HG03342 (cell line): ENCODE data around the gene PLEKHA3.
"Not testable (repeated sequence)": the region's sequence is repeated elsewhere in the genome, so short reads cannot be mapped to it uniquely, and the experiment has no call there.

Experiments
- ATAC-seq: cut with Tn5 transposase; IDR thresholded peaks from one replicate; pipeline ENCODE4 v1.9.1; 2021; ENCODE audit warnings: mild to moderate bottlenecking, moderate library complexity; ENCODE audit not compliant: unreplicated experiment

Gene PLEKHA3

GRCh38 chr2:178522950-178523595 is 42.8 kb downstream of the PLEKHA3 start:
- ATAC-seq, result peak; percentile 95

DNA sequence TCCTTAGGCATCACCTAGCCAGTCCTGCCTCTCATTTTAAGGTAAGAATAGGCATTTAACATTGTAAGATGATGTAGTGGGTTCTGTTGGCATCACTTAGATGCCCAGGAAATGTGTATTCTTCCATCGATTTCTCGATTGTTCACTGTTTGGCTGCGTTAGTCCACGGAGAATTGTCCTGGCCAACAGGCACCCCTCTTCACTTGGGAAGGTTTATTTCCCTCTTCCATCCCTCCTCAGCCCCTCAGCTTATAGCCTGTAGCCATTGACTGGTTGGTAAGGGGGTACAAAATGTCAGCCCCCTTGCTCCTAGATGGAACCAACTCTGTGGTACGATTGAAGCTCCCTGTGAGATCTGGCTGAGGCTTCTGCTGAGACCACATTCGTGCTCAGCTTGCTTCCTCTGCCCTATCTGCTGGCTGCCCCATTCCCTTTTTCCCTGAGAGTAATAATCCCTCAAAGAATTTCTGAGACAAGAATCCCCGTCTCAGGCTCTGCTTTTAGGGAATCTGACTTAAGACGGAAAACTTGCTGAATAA is 43.4 kb downstream of the PLEKHA3 start:
- peak; percentile 2 for ATAC-seq

DNA sequence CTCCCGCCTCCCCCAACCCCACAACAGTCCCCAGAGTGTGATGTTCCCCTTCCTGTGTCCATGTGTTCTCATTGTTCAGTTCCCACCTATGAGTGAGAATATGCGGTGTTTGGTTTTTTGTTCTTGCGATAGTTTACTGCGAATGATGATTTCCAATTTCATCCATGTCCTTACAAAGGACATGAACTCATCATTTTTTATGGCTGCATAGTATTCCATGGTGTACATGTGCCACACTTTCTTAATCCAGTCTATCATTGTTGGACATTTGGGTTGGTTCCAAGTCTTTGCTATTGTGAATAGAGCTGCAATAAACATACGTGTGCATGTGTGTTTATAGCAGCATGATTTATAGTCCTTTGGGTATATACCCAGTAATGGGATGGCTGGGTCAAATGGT is 44.8 kb downstream of the PLEKHA3 start:
- not testable (repeated sequence) for ATAC-seq

DNA sequence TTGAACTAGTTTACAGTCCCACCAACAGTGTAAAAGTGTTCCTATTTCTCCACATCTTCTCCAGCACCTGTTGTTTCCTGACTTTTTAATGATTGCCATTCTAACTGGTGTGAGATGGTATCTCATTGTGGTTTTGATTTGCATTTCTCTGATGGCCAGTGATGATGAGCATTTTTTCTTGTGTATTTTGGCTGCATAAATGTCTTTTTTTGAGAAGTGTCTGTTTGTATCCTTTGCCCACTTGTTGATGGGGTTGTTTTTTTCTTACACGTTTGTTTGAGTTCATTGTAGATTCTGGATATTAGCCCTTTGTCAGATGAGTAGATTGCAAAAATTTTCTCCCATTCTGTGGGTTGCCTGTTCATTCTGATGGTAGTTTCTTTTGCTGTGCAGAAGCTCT is 45.2 kb downstream of the PLEKHA3 start:
- ATAC-seq, result not testable (repeated sequence)

DNA sequence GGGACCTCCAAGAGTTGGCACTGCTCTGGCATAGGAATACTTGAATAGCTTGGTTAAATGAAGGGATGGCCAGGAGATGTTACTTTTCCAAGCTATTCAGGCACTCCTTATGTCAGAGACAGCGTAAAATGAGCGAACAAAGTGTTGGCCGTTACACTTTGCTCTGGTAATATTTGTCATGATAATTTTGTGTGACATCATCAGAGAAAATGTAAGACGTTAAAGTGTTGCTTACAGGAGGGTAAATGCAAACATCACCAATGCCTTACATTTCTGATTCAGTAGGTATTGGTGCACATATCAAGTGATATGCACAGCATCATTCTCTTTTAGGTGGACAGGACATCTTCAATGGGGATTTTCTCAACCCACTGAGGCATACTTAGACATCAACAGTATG is 46.0 kb downstream of the PLEKHA3 start:
- no peak for ATAC-seq

DNA sequence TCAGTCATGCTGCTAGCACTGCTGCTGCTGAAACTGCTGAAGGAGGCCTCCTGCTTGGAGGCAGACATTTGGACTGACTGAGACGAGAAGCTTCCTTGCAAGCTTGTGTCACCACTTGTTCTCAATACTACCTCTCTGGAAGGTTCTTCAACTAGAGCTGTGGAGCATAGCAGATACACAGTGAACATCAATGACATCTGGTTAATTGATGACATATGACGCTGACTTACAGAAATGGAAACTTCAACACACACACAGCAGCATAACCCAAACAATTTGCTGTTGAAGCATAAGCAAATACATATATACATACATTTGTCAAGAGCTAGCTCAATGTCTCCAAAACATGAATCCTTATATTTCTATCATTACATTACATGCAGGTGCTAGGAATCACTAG is 47.3 kb downstream of the PLEKHA3 start:
- no peak for ATAC-seq

GRCh38 chr2:178528647-178529046 is 48.4 kb downstream of the PLEKHA3 start:
- no peak for ATAC-seq

DNA sequence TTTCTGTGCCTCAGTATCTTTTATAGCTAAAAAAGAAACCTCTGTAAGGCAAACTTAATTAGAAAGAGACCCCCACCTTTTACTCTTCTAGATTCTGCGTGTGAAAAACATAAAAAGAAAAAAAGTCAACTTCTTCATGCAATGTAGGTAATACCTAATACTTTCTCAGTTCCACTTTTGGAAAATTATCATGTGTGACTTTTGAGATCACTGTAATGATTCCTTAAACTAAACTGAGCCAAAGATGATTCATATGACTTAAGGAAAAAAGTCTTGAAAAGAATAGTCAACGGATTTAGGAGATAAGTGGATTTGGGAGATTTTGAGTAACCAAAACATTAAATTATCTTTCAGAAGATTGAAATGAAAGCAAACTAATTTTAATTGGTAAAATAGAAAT is 48.9 kb downstream of the PLEKHA3 start:
- ATAC-seq, result no peak

GRCh38 chr2:178530131-178530530 is 49.9 kb downstream of the PLEKHA3 start:
- no peak for ATAC-seq

GRCh38 chr2:178530625-178531142 is 50.4 kb downstream of the PLEKHA3 start:
- ATAC-seq, result peak; percentile 94

DNA sequence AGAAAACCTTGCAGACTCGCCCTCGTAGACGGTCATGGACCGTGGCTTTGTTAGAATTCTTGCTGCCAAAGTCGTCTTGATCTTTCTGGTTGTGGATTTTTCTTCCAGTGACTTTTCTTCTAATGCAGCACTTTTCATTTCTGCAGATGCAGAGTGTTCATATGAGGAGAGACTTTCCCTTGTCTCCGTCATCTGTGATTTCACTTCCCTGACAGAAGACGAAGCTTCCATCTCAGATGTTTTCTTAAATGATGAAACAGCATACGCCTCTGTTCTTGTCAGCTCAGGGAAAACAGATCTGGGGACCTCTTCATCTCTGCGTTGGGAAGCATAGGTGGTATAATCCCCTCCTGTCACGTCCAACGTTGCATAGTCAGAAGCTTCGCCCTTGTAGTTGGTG is 50.9 kb downstream of the PLEKHA3 start:
- ATAC-seq, result no peak

GRCh38 chr2:178536037-178536436 is 55.8 kb downstream of the PLEKHA3 start:
- no peak for ATAC-seq

DNA sequence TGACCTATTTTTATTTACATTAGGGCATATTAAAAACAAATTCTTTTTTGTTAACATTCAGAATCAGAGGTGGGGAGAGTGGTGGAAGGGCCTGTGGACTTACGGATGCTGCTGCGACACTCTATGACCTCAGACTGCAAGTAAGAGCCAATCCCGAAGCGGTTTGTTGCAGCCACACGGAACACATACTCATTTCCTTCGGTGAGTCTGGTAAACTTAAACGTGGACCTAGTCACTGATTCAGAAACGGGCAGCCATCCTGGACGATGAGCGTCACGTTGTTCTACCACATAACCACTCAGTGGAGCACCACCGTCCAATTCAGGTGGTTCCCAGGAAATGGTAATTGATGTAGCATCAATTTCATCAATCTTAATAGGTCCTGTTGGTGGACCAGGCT is 61.9 kb downstream of the PLEKHA3 start:
- ATAC-seq, result no peak

DNA sequence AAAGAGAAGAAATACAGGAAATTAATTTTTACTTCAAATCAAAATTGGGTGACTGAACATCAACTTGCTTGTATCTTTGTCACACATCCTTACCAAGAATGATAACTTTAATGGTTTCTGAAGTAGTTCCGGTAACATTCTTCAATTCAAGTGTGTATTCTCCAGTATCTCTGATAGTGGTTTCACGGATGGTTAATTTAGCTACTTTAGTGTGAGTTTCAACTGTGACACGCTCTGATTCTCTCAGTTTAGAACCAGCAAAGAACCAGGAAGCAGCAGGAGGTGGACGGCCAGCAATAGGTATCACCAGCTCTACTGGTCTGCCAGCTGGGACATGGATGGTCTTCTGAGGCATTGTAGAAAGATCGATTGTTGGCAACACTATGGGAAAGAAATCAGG is 62.3 kb downstream of the PLEKHA3 start:
- no peak for ATAC-seq

GRCh38 chr2:178550352-178550751 is 70.1 kb downstream of the PLEKHA3 start:
- ATAC-seq, result peak; percentile 81

DNA sequence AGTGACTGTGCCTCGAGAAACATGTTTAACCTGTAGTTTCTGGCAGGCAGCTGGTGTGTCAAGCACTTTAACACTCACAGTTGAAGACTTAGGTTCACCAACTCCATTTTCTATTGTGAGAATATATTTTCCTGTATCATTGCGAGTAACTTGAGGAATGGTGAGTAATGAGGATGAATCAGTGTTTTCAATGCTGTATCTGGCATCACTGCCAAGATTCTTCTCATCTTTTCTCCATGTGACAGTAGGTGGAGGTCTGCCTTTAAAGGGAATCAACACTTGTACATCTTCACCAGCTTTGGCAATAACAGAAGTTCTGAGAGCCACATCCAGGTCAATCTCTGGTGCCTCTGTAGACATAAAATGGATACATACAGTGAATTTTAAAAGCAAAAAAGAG is 72.8 kb downstream of the PLEKHA3 start:
- ATAC-seq, result no peak
